Gastrocnemius medialis (tissue), 4 donors: Measurements from ENCODE around the gene STARD3.

Source experiments
- CTCF ChIP-seq, 5 experiments: fragments of 450-650 bp in 3 of 5; fragments of 200-600 bp in 2 of 5; sonication (generic) in 2 of 5; IDR thresholded peaks in 4 of 5; conservative IDR thresholded peaks in 1 of 5; 1 replicate in 4 of 5; 2 replicates in 1 of 5; pipeline ENCODE4 v1.5.1; 2016 to 2019; ENCODE audit warnings: antibody characterized with exemption in 5 of 5, mild to moderate bottlenecking in 3 of 5, moderate library complexity in 3 of 5
- POLR2A ChIP-seq, 2 donors: fragments of 450-650 bp; IDR thresholded peaks; one replicate each; pipeline ENCODE4 v1.6.1; 2017; ENCODE audit warnings: antibody characterized with exemption in 2 of 2, mild to moderate bottlenecking in 2 of 2, moderate library complexity in 2 of 2

DNA sequence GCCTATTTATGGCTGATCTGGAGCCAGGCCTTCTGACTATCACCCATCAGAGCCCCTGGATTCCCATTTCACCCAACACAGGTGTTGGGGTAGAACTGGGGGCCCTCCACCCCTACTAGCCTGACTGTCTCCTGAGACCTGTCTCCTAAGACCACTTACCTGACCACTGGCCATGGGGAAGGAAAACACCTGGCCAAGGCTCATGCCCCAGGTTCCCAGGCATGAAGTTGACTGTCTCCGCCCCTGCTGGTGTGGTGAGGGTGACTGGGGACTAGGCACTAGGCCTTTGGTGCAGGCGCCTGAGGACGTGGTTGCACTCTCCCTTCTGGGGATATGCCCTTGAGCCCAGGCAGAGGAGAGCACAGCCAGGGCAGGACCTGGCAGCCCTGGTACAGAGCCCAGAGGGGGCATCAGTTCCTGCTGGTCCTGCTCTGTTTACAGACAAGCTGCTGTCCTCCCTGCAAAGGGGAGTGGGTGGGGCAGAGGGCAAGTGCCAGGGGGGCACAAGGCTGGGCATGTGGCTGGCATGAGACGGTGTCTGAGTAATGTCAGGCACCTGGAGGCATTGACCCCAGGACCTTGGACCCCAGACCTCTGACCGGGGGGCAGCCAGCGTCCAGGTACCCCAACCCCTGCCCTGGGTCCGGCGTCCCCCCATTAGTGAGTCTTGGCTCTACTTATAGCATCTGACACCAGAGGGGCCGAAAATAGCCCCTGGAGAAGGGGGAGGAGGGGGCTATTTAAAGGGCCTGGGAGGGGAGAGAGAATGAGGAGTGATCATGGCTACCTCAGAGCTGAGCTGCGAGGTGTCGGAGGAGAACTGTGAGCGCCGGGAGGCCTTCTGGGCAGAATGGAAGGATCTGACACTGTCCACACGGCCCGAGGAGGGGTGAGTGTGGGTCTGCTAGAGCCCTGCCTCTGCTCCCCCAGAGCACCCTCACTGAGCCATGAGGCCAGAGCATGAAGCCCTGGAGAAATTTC is 27.9 kb downstream of the STARD3 start, which contains the start of gene TCAP:
- no peak for TF ChIP-seq CTCF (IDR thresholded peaks at IDR 0.05 in 4 of 5, conservative IDR thresholded peaks at IDR 0.05 in 1 of 5)
- TF ChIP-seq POLR2A (IDR thresholded peaks at IDR 0.05): peak in 1 of 2 donors; percentile 79
